WTC11 (cell line): ENCODE data around the gene TMEM40. TPM values are rescaled to one million over a fixed set of nuclear protein-coding genes. Genes with fewer than 3 reads are reported as not detected.

Experiments used
- ATAC-seq: fragments of 200-7000 bp; cut with Tn5 transposase; 2 replicates; pipeline ENCODE4 v1.10.0; 2021; ENCODE audit warnings: mild to moderate bottlenecking, moderate library complexity
- CTCF ChIA-PET: fragments of 300-600 bp; sonication (Branson Sonifier 250); formaldehyde crosslinking; loops from one replicate; lab custom pipeline; 2021; ENCODE audit warnings: antibody characterized with exemption; lab: Charles Lee
- POLR2A ChIA-PET: fragments of 350-600 bp; sonication (Branson Sonifier 250); formaldehyde crosslinking; loops from one replicate; lab custom pipeline; 2021; ENCODE audit warnings: antibody characterized with exemption; lab: Charles Lee
- DNase-seq: peaks from one replicate; pipeline ENCODE4 v3.0.0; 2021; ENCODE audit warnings: low spot score
- H3K27ac Mint-ChIP-seq: 2 replicates; pipeline ENCODE4 v1.8.0; 2021; ENCODE audit warnings: mixed read lengths
- H3K27me3 Mint-ChIP-seq: 2 replicates; pipeline ENCODE4 v1.8.0; 2021; ENCODE audit warnings: low read depth, mild to moderate bottlenecking, moderate library complexity, mixed read lengths
- H3K36me3 Mint-ChIP-seq: 2 replicates; pipeline ENCODE4 v1.8.0; 2021; ENCODE audit warnings: mixed read lengths
- H3K4me1 Mint-ChIP-seq: 2 replicates; pipeline ENCODE4 v1.8.0; 2022; ENCODE audit warnings: mixed read lengths
- H3K4me3 Mint-ChIP-seq: 2 replicates; pipeline ENCODE4 v1.8.0; 2021; ENCODE audit warnings: mild to moderate bottlenecking, moderate library complexity, mixed read lengths
- H3K9me3 Mint-ChIP-seq: 2 replicates; pipeline ENCODE4 v1.8.0; 2021; ENCODE audit warnings: mixed read lengths
- CREB1 ChIP-seq: sonication (generic); formaldehyde crosslinking; IDR thresholded peaks from 2 replicates; pipeline ENCODE4 v1.8.0; 2023; ENCODE audit warnings: mild to moderate bottlenecking, missing genetic modification reagents
- ELF4 ChIP-seq: sonication (generic); formaldehyde crosslinking; IDR thresholded peaks from 2 replicates; pipeline ENCODE4 v1.8.1; 2022; ENCODE audit warnings: low read depth, mild to moderate bottlenecking, moderate library complexity, missing genetic modification reagents
- GRHL2 ChIP-seq: fragments of 250-450 bp; sonication (Bioruptor Pico); IDR thresholded peaks from 2 replicates; pipeline ENCODE4 v1.8.0; 2022; ENCODE audit warnings: mild to moderate bottlenecking, moderate library complexity; ENCODE audit not compliant: insufficient replicate concordance, severe bottlenecking
- MYBL2 ChIP-seq: sonication (generic); formaldehyde crosslinking; IDR thresholded peaks from 2 replicates; pipeline ENCODE4 v1.8.1; 2023; ENCODE audit warnings: mild to moderate bottlenecking, moderate library complexity, missing genetic modification reagents
- NR2C2 ChIP-seq: sonication (generic); formaldehyde crosslinking; IDR thresholded peaks from 2 replicates; pipeline ENCODE4 v1.8.0; 2022; ENCODE audit warnings: mild to moderate bottlenecking, missing genetic modification reagents
- RORB ChIP-seq: fragments of 250-450 bp; sonication (Bioruptor Pico); IDR thresholded peaks from 2 replicates; pipeline ENCODE4 v1.9.0; 2021; ENCODE audit warnings: mild to moderate bottlenecking
- ZNF138 ChIP-seq: sonication (generic); formaldehyde crosslinking; conservative IDR thresholded peaks from 2 replicates; pipeline ENCODE4 v1.8.1; 2022; ENCODE audit warnings: mild to moderate bottlenecking, moderate library complexity, missing genetic modification reagents
- ZNF219 ChIP-seq: sonication (generic); formaldehyde crosslinking; IDR thresholded peaks from 2 replicates; pipeline ENCODE4 v1.8.0; 2023; ENCODE audit warnings: missing genetic modification reagents, mild to moderate bottlenecking, borderline replicate concordance
- ZNF671 ChIP-seq: fragments of 250-450 bp; sonication (Bioruptor Pico); IDR thresholded peaks from 2 replicates; pipeline ENCODE4 v1.8.0; 2021; ENCODE audit warnings: mild to moderate bottlenecking
- total RNA-seq: library from RNA; stranded (reverse); gene quantifications from 3 replicates; pipeline ENCODE4 v1.2.3, GENCODE V29; 2021
- TF ChIP-seq, protein P1 (sequence below): sonication (generic); formaldehyde crosslinking; IDR thresholded peaks from 2 replicates; pipeline ENCODE4 v1.8.0; 2022; ENCODE audit warnings: mild to moderate bottlenecking, missing genetic modification reagents
- TF ChIP-seq, protein P2 (sequence below): sonication (generic); formaldehyde crosslinking; IDR thresholded peaks from 2 replicates; pipeline ENCODE4 v1.8.1; 2022; ENCODE audit warnings: mild to moderate bottlenecking, missing genetic modification reagents, moderate library complexity, borderline replicate concordance
- TF ChIP-seq, protein P3 (sequence below): sonication (generic); formaldehyde crosslinking; IDR thresholded peaks from 2 replicates; pipeline ENCODE4 v1.8.1; 2023; ENCODE audit warnings: mild to moderate bottlenecking, missing genetic modification reagents, moderate library complexity
- TF ChIP-seq, protein P4 (sequence below): fragments of 200-600 bp; IDR thresholded peaks from 2 replicates; pipeline ENCODE4 v1.8.0; 2022; ENCODE audit warnings: antibody characterized with exemption
- TF ChIP-seq, protein P5 (sequence below): sonication (generic); formaldehyde crosslinking; conservative IDR thresholded peaks from 2 replicates; pipeline ENCODE4 v1.8.1; 2022; ENCODE audit warnings: mild to moderate bottlenecking, missing genetic modification reagents

The TMEM40 gene
- total RNA-seq, 1 experiment from 2014 or later: 0.17 TPM

DNA sequence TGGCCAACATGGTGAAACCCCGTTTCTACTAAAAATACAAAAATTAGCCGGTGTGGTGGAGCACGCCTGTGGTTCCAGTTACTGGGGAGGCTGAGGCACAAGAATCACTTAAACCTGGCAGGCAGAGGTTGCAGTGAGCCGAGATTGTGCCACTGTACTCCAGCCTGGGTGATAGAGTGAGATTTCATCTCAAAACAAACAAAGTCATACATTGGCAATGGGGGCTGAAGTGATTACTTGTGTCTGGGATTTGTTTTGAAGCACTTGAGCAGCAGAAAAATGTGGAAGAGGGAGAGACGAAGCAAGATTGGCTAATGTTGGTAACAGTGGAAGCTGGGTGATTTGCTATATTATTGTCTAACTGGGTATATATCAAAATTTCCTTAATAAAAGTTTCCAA is 13.4 kb upstream of the TMEM40 start:
- Mint-ChIP-seq H3K27me3 (peaks cover 13% of the 10 kb centered on the region), H3K4me3 (no peak overlapping the region), H3K27ac (no peak overlapping the region), H3K9me3 (no peaks in the 10 kb centered on the region), H3K4me1 (no peaks in the 10 kb centered on the region), H3K36me3 (no peaks in the 10 kb centered on the region)
- CTCF ChIA-PET: interaction anchor here (1.2 to 1.8 kb wide), 2 partner anchors 13 to 15 kb away, joined by 3 to 6 read pairs; partner anchors contain the start of gene TMEM40
- no peak for DNase-seq
- TF ChIP-seq NR2C2 (CRISPR knock-in tag): no peak
- TF ChIP-seq, protein P1, sequence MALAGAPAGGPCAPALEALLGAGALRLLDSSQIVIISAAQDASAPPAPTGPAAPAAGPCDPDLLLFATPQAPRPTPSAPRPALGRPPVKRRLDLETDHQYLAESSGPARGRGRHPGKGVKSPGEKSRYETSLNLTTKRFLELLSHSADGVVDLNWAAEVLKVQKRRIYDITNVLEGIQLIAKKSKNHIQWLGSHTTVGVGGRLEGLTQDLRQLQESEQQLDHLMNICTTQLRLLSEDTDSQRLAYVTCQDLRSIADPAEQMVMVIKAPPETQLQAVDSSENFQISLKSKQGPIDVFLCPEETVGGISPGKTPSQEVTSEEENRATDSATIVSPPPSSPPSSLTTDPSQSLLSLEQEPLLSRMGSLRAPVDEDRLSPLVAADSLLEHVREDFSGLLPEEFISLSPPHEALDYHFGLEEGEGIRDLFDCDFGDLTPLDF (CRISPR knock-in tag): no peak
- TF ChIP-seq, protein P2, sequence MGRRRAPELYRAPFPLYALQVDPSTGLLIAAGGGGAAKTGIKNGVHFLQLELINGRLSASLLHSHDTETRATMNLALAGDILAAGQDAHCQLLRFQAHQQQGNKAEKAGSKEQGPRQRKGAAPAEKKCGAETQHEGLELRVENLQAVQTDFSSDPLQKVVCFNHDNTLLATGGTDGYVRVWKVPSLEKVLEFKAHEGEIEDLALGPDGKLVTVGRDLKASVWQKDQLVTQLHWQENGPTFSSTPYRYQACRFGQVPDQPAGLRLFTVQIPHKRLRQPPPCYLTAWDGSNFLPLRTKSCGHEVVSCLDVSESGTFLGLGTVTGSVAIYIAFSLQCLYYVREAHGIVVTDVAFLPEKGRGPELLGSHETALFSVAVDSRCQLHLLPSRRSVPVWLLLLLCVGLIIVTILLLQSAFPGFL (CRISPR knock-in tag): no peak
- TF ChIP-seq CREB1 (CRISPR knock-in tag): no peak
- no peak for TF ChIP-seq ZNF219 (CRISPR knock-in tag)
- TF ChIP-seq ZNF138 (CRISPR knock-in tag): no peak
- no peak for TF ChIP-seq ZNF671 (CRISPR knock-in tag)
- TF ChIP-seq, protein P3, sequence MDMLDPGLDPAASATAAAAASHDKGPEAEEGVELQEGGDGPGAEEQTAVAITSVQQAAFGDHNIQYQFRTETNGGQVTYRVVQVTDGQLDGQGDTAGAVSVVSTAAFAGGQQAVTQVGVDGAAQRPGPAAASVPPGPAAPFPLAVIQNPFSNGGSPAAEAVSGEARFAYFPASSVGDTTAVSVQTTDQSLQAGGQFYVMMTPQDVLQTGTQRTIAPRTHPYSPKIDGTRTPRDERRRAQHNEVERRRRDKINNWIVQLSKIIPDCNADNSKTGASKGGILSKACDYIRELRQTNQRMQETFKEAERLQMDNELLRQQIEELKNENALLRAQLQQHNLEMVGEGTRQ (CRISPR knock-in tag): no peak
- ATAC-seq: no peak
- POLR2A ChIA-PET: no interaction called here

DNA sequence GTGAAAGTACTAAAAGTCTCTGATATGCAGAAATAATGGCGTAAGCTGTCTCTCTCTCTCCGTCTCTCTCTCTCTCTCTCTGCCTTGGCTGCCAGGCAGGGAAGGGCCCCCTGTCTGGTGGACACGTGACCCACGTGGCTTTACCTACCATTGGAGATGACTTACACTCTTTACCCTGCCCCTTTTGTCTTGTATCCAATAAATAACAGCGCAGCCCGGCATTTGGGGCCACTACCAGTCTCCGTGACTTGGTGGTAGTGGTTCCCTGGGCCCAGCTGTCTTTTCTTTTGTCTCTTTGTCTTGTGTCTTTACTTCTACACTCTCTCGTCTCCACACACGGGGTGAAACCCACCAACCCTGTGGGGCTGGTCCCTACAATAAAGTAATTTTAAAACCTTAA is 12.2 kb upstream of the TMEM40 start:
- no peaks in the 10 kb centered on the region for H3K9me3 Mint-ChIP-seq
- H3K4me1 Mint-ChIP-seq: no peaks in the 10 kb centered on the region
- ChIA-PET CTCF (interaction anchor here (1.2 to 1.8 kb wide), 2 partner anchors 12 to 16 kb away, joined by 3 to 6 read pairs; partner anchors contain the start of gene TMEM40), POLR2A (no interaction called here)
- TF ChIP-seq GRHL2 (CRISPR knock-in tag) (no peak), RORB (no peak), MYBL2 (CRISPR knock-in tag) (no peak)
- TF ChIP-seq, protein P4, sequence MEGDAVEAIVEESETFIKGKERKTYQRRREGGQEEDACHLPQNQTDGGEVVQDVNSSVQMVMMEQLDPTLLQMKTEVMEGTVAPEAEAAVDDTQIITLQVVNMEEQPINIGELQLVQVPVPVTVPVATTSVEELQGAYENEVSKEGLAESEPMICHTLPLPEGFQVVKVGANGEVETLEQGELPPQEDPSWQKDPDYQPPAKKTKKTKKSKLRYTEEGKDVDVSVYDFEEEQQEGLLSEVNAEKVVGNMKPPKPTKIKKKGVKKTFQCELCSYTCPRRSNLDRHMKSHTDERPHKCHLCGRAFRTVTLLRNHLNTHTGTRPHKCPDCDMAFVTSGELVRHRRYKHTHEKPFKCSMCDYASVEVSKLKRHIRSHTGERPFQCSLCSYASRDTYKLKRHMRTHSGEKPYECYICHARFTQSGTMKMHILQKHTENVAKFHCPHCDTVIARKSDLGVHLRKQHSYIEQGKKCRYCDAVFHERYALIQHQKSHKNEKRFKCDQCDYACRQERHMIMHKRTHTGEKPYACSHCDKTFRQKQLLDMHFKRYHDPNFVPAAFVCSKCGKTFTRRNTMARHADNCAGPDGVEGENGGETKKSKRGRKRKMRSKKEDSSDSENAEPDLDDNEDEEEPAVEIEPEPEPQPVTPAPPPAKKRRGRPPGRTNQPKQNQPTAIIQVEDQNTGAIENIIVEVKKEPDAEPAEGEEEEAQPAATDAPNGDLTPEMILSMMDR: no peak
- TF ChIP-seq, protein P5, sequence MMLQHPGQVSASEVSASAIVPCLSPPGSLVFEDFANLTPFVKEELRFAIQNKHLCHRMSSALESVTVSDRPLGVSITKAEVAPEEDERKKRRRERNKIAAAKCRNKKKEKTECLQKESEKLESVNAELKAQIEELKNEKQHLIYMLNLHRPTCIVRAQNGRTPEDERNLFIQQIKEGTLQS (CRISPR knock-in tag): no peak
- H3K4me3 Mint-ChIP-seq: no peak overlapping the region
- H3K27ac Mint-ChIP-seq: no peak overlapping the region
- H3K27me3 Mint-ChIP-seq: peaks cover 13% of the 10 kb centered on the region
- H3K36me3 Mint-ChIP-seq: no peaks in the 10 kb centered on the region
- ATAC-seq (no peak), DNase-seq (no peak)

DNA sequence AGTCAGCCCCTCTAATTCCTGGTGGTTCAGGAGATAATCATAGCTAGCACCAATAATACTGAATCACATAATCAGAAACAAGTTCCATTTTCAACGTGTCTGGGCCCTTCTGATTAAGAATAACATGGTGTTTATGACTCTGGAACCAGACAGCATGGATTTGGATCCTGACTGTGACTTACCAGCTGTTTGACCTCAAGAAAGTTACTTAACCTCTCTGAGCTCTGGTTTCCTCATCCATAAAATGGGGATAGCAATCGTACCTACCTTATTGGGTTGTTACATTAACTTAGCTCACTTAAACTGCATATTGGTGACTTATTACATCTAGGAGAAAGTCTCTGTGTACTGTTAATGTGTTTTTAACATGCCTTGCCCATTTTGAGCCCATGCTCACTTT is 10.7 kb upstream of the TMEM40 start:
- no peaks in the 10 kb centered on the region for H3K4me1 Mint-ChIP-seq
- H3K36me3 Mint-ChIP-seq: no peaks in the 10 kb centered on the region
- POLR2A ChIA-PET: no interaction called here
- TF ChIP-seq ELF4: no peak
- no peak overlapping the region for H3K4me3 Mint-ChIP-seq
- CTCF ChIA-PET: interaction anchor here (0.8 kb wide), 1 partner anchor 17 kb away, joined by 4 read pairs; no protein-coding TSS in a partner anchor
- H3K9me3 Mint-ChIP-seq: no peaks in the 10 kb centered on the region
- DNase-seq: no peak
- H3K27me3 Mint-ChIP-seq: peaks cover 11% of the 10 kb centered on the region
- ATAC-seq: no peak
- no peak overlapping the region for H3K27ac Mint-ChIP-seq
